Esophagus muscularis mucosa (tissue), 3 donors: Measurements from ENCODE around the gene ALKBH1.

ENCODE experiments used
- POLR2A ChIP-seq: fragments of 450-650 bp; IDR thresholded peaks from one replicate; pipeline ENCODE4 v1.6.1; 2017; ENCODE audit warnings: antibody characterized with exemption, moderate library complexity, mild to moderate bottlenecking, low read depth
- TF ChIP-seq, protein P1 (sequence below), 3 experiments: fragments of 200-600 bp in 2 of 3; fragments of 450-650 bp in 1 of 3; sonication (generic) in 2 of 3; IDR thresholded peaks; one replicate each; pipeline ENCODE4 v1.5.1; 2017 to 2019; ENCODE audit warnings: antibody characterized with exemption in 3 of 3, mild to moderate bottlenecking in 2 of 3, moderate library complexity in 1 of 3

GRCh38 chr14:77714926-77715325, 7.1 kb upstream of the ALKBH1 start:
- no peak for TF ChIP-seq POLR2A
- TF ChIP-seq, protein P1, sequence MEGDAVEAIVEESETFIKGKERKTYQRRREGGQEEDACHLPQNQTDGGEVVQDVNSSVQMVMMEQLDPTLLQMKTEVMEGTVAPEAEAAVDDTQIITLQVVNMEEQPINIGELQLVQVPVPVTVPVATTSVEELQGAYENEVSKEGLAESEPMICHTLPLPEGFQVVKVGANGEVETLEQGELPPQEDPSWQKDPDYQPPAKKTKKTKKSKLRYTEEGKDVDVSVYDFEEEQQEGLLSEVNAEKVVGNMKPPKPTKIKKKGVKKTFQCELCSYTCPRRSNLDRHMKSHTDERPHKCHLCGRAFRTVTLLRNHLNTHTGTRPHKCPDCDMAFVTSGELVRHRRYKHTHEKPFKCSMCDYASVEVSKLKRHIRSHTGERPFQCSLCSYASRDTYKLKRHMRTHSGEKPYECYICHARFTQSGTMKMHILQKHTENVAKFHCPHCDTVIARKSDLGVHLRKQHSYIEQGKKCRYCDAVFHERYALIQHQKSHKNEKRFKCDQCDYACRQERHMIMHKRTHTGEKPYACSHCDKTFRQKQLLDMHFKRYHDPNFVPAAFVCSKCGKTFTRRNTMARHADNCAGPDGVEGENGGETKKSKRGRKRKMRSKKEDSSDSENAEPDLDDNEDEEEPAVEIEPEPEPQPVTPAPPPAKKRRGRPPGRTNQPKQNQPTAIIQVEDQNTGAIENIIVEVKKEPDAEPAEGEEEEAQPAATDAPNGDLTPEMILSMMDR (IDR thresholded peaks at IDR 0.05): no peak
